IMR-90 (cell line): ENCODE results near the gene AGBL3. TPM values are rescaled to one million over a fixed set of nuclear protein-coding genes. Genes with fewer than 3 reads are reported as not detected.

Experiments
- ATAC-seq: fragments of 200-7000 bp; cut with Tn5 transposase; 2 replicates; pipeline ENCODE4 v1.9.1; 2020; ENCODE audit warnings: low read depth, mild to moderate bottlenecking, moderate library complexity
- BruUV-seq: library from RNA; stranded (reverse); fragments of 400-500 nt; replicated peaks from 2 replicates; lab custom pipeline; 2021; lab: Mats Ljungman, UMichigan
- CTCF ChIA-PET: fragments of 300-600 bp; formaldehyde crosslinking; extraction: SDS; loops from one replicate; lab custom pipeline; 2021; ENCODE audit warnings: antibody characterized with exemption; lab: Yijun Ruan, JAX
- POLR2A ChIA-PET: fragments of 300-600 bp; sonication (Branson Sonifier 250); formaldehyde crosslinking; loops from one replicate; lab custom pipeline; 2022; ENCODE audit warnings: antibody characterized with exemption; ENCODE audit not compliant: unreplicated experiment; lab: Charles Lee
- DNase-seq: peaks from one replicate; pipeline ENCODE4 v3.0.0; 2013
- H2AFZ ChIP-seq: replicated peaks from 2 replicates; pipeline ENCODE3; 2013; ENCODE audit warnings: low read length, mild to moderate bottlenecking; ENCODE audit not compliant: poor library complexity
- H2AK5ac ChIP-seq: 2 replicates; pipeline ENCODE4 v1.6.1; 2013; ENCODE audit warnings: low read depth, low read length, inconsistent platforms
- H2AK9ac ChIP-seq: replicated peaks from 2 replicates; pipeline ENCODE3; 2013; ENCODE audit warnings: mild to moderate bottlenecking, low read depth, low read length, moderate library complexity; ENCODE audit not compliant: poor library complexity
- H2BK120ac ChIP-seq: 2 replicates; pipeline ENCODE4 v1.6.1; 2013; ENCODE audit warnings: low read depth, low read length, inconsistent platforms
- H2BK15ac ChIP-seq: 3 replicates; pipeline ENCODE4 v1.6.1; 2013; ENCODE audit warnings: low read depth, low read length, inconsistent platforms
- H2BK20ac ChIP-seq: 2 replicates; pipeline ENCODE4 v1.6.1; 2013; ENCODE audit warnings: low read depth, mild to moderate bottlenecking, inconsistent platforms, low read length, moderate library complexity
- H2BK5ac ChIP-seq: 2 replicates; pipeline ENCODE4 v1.6.1; 2013; ENCODE audit warnings: mild to moderate bottlenecking, low read depth, low read length, inconsistent platforms; ENCODE audit not compliant: poor library complexity, severe bottlenecking
- H3K14ac ChIP-seq: replicated peaks from 2 replicates; pipeline ENCODE4 v1.6.1; 2013; ENCODE audit warnings: low read depth, low read length, inconsistent platforms
- H3K18ac ChIP-seq: 2 replicates; pipeline ENCODE4 v1.6.1; 2013; ENCODE audit warnings: low read depth, low read length, control low read depth
- H3K23ac ChIP-seq: 2 replicates; pipeline ENCODE4 v1.6.1; 2013; ENCODE audit warnings: low read depth, low read length, inconsistent platforms
- H3K27ac ChIP-seq: 2 replicates; pipeline ENCODE4 v1.5.1; 2013; ENCODE audit warnings: mild to moderate bottlenecking, control low read depth, low read length; ENCODE audit not compliant: insufficient read depth
- H3K27me3 ChIP-seq: 2 replicates; pipeline ENCODE4 v1.6.1; 2013; ENCODE audit warnings: low read length; ENCODE audit not compliant: control insufficient read depth, insufficient read depth
- H3K36me3 ChIP-seq: 2 replicates; pipeline ENCODE4 v1.6.1; 2013; ENCODE audit warnings: low read length, mixed read lengths; ENCODE audit not compliant: control insufficient read depth, insufficient read depth
- H3K4ac ChIP-seq: 2 replicates; pipeline ENCODE4 v1.6.1; 2013; ENCODE audit warnings: low read depth, low read length, inconsistent platforms
- H3K4me1 ChIP-seq: 2 replicates; pipeline ENCODE4 v1.6.1; 2013; ENCODE audit warnings: low read length, mixed read lengths; ENCODE audit not compliant: control insufficient read depth, insufficient read depth
- H3K4me2 ChIP-seq: 2 replicates; pipeline ENCODE4 v1.6.1; 2013; ENCODE audit warnings: low read depth, mild to moderate bottlenecking, control low read depth, low read length, moderate library complexity
- H3K4me3 ChIP-seq: 2 replicates; pipeline ENCODE4 v1.5.1; 2013; ENCODE audit warnings: low read depth, mild to moderate bottlenecking, control low read depth, low read length, moderate library complexity; ENCODE audit not compliant: insufficient read depth
- H3K56ac ChIP-seq: 2 replicates; pipeline ENCODE4 v1.6.1; 2013; ENCODE audit warnings: low read length, inconsistent platforms; ENCODE audit not compliant: insufficient read depth; ENCODE audit errors: extremely low read depth
- H3K79me1 ChIP-seq, 2 experiments: 2 replicates each; pipeline ENCODE4 v1.6.1; 2013; ENCODE audit warnings: low read length in 2 of 2, inconsistent platforms in 1 of 2, low read depth in 1 of 2
- H3K9ac ChIP-seq: 2 replicates; pipeline ENCODE4 v1.6.1; 2013; ENCODE audit warnings: low read depth, low read length, control low read depth
- H3K9me1 ChIP-seq: 2 replicates; pipeline ENCODE4 v1.6.1; 2013; ENCODE audit warnings: low read length, inconsistent platforms; ENCODE audit not compliant: insufficient read depth
- H3K9me3 ChIP-seq: 2 replicates; pipeline ENCODE4 v1.6.1; 2013; ENCODE audit warnings: low read length; ENCODE audit not compliant: control insufficient read depth, insufficient read depth
- H4K20me1 ChIP-seq: 2 replicates; pipeline ENCODE4 v1.6.1; 2013; ENCODE audit warnings: low read length, inconsistent platforms; ENCODE audit not compliant: insufficient read depth
- H4K5ac ChIP-seq: 2 replicates; pipeline ENCODE4 v1.6.1; 2013; ENCODE audit warnings: mild to moderate bottlenecking, low read depth, low read length, control low read depth
- H4K8ac ChIP-seq, 2 experiments: 2 replicates each; pipeline ENCODE4 v1.6.1; 2013; ENCODE audit warnings: low read depth in 2 of 2, low read length in 2 of 2, control low read depth in 1 of 2, inconsistent platforms in 1 of 2
- H4K91ac ChIP-seq: 2 replicates; pipeline ENCODE4 v1.6.1; 2013; ENCODE audit warnings: low read depth, low read length, inconsistent platforms; ENCODE audit not compliant: insufficient read depth
- BHLHE40 ChIP-seq: fragments of 150-350 bp; IDR thresholded peaks from 2 replicates; pipeline ENCODE4 v1.6.1; 2016; ENCODE audit warnings: mild to moderate bottlenecking, low read depth, low read length
- MXI1 ChIP-seq: IDR thresholded peaks from 2 replicates; pipeline ENCODE4 v1.6.1; 2012; ENCODE audit warnings: low read depth, mild to moderate bottlenecking, low read length, moderate library complexity, borderline replicate concordance
- WGBS, 2 experiments: methylation state at CpG; one replicate each; pipeline versions ENCODE4 v1.1.5 to v1.1.7; 2013; ENCODE audit warnings: missing lambda C conversion rate in 2 of 2; ENCODE audit not compliant: insufficient read length in 1 of 2; ENCODE audit errors: extremely low coverage in 2 of 2; 5-methylcytosine and 5-hydroxymethylcytosine counted together
- dilution Hi-C: fragments of 300-500 bp; cut with HindIII; formaldehyde crosslinking; loops from one replicate; pipeline ENCODE4 v1.14.3; 2018; ENCODE audit warnings: low sequenced_read_pairs; ENCODE audit not compliant: unreplicated experiment
- in situ Hi-C: fragments of 300-500 bp; cut with MboI; formaldehyde crosslinking; loops from 3 replicates; pipeline ENCODE4 v1.14.3; 2019; ENCODE audit warnings: low sequenced_read_pairs, inconsistent platforms, mixed read lengths
- intact Hi-C: fragments of 100-400 bp; cut with micrococcal nuclease; formaldehyde crosslinking; loops from 2 replicates; pipeline ENCODE4 v1.10.0; 2022
- polyA plus RNA-seq, 3 experiments: library from polyadenylated mRNA; depleted of rRNA; stranded (reverse); fragments of >200 nt; gene quantifications; 2 replicates each; pipeline ENCODE4 v1.2.3, GENCODE V29; 2012; ENCODE audit warnings: low replicate concordance in 1 of 3
- total RNA-seq: library from RNA; depleted of rRNA; stranded (reverse); fragments of >200 nt; gene quantifications from 2 replicates; pipeline ENCODE4 v1.2.3, GENCODE V29; 2012

The AGBL3 gene
- total and polyA plus RNA-seq, 2 of the 4 experiments (the other 2 are of a cell fraction) = 0.18 to 0.65 TPM

- Histone ChIP-seq H2AFZ (no peak overlapping the region), H4K20me1 (no peaks in the 10 kb centered on the region), H2AK9ac (no peak overlapping the region), H2BK20ac (no peak overlapping the region), H3K4ac (no peak overlapping the region), H3K4me1 (no peaks in the 10 kb centered on the region), H3K56ac (no peak overlapping the region), H3K79me1 (no peaks in the 10 kb centered on the region), H3K9ac (no peak overlapping the region), H3K14ac (no peak overlapping the region), H3K23ac (no peak overlapping the region), H2BK120ac (no peak overlapping the region), H2BK5ac (no peak overlapping the region), H3K4me3 (no peak overlapping the region), H2AK5ac (no peak overlapping the region), H3K4me2 (no peak overlapping the region), H2BK15ac (no peak overlapping the region), H3K9me3 (no peaks in the 10 kb centered on the region), H4K5ac (no peak overlapping the region), H4K91ac (no peak overlapping the region), H4K8ac (no peak overlapping the region), H3K27ac (no peak overlapping the region), H3K27me3 (peaks cover 3% of the 10 kb centered on the region), H3K9me1 (no peaks in the 10 kb centered on the region), H3K36me3 (no peaks in the 10 kb centered on the region), H3K18ac (no peak overlapping the region)
- DNase-seq (no peak), ATAC-seq (no peak)
- in situ Hi-C loops = no loop called here
- dilution Hi-C loops = no loop called here
- ChIA-PET CTCF (no interaction called here), POLR2A (no interaction called here)
- TF ChIP-seq BHLHE40 (no peak), MXI1 (no peak)
- BruUV-seq = no TSS peak
- intact Hi-C loops = no loop called here
- 44% methylated on average over 3 of the region's 4 CpGs; no CpG with 5 or more reads in 1 of the 2 experiments for WGBS, 2 experiments
These were observed 123.3 kb downstream of the AGBL3 start for GRCh38 chr7:135109562-135109961.
